ENCODE data around the gene WASL.
"Not testable (repeated sequence)": the region's sequence is repeated elsewhere in the genome, so short reads cannot be mapped to it uniquely, and the experiment has no call there.

The WASL gene

DNA sequence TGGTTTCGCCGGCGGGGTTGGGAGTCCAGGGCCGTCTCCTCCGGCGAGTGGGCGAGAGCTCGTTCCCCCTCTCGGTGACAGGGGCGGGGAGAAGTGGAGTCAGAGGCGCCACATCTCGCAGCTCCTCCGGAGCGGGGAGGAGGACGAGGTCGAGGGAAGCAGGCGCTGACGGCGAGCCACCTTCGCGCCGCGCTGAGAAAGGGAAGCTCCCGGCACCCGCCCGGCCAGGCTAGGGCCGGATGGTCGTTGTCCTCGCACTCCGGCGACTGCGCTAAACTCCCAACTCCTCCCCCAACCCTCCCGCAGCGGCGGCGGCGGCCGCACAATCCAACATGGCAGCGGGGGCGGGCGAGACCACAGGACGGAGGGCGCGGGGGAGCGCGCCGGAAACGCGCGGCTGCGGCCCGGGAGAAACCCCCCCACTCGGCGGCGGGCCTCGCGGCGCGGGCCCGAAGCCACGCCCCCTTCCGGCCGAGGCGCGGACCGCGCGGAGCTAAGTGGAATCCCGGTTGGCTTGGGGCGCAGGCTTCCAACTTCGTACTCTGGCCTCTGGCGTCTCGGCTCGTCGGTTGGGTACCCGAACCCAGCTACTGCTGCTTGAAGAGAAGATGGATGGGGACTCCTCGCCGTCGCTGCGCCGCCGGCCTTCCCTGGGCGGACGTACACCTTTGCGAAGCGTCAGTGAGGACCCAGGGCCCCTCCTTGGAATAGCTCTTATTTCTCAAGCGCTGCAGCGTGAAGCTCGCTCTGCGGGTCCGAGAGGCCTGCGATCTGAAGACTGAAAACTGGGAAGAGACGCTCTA is at the start of gene WASL:
TSS of gene WASL (minus strand) at position 270 of the 803 bp plus-strand sequence. CDS start at position 1, 269 bp downstream.
- peaks cover 74% of the 10 kb centered on the region for H3K4me1 Mint-ChIP-seq
- no peaks in the 10 kb centered on the region for H3K9me3 Mint-ChIP-seq
- no peaks in the 10 kb centered on the region for H3K36me3 Mint-ChIP-seq

DNA sequence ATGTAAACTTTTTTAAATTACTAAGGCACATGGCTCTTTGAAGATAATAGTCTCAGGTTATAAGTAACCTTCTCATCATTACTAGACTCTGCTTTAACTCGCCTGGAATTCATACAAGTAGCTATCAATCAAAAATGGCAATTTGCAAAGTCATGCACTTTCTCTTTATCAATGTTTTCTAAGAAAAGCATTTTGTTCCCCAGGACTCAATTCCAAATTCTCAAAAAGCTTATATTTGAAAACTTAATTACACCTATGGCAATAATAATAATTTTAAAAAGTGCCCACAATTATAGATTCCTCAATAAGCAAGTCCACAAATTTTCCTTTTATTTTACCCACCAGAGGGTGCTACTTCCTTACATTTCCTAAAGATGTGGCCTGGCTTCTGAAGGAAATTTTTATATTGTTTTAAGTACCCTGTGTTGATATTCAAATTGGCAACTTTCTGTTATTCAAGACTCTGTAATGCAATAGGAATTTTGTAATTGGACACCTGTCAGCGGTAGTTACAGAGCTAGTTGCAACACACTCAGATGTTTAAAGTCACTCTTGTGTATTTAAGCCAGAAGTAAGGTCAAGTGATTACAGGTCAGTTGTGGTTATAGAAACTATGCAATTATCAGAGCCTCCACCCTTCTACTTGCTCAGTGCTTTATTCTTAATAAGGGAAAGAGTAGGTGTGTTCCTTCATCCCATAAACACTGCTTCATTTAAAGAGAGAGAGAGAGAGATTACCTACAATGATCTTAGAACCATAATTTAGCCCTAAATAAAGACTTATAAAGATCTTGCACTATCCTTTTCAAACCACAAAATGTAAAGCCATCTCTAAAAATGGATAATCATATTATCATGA is 49.1 kb upstream of the WASL start:
- no peak overlapping the region for H3K27ac Mint-ChIP-seq
- no peaks in the 10 kb centered on the region for H3K36me3 Mint-ChIP-seq
- no peaks in the 10 kb centered on the region for H3K27me3 Mint-ChIP-seq
- H3K9me3 Mint-ChIP-seq: no peaks in the 10 kb centered on the region
- no peak overlapping the region for H3K4me3 Mint-ChIP-seq
- H3K4me1 Mint-ChIP-seq: no peaks in the 10 kb centered on the region

More for the DNA sequence above, at the start of gene WASL:
- peak within 1 kb of the TSS; percentile 99 for H3K4me3 Mint-ChIP-seq
- no peaks in the 10 kb centered on the region for H3K27me3 Mint-ChIP-seq
- H3K27ac Mint-ChIP-seq: peak within 1 kb of the TSS; percentile 99

DNA sequence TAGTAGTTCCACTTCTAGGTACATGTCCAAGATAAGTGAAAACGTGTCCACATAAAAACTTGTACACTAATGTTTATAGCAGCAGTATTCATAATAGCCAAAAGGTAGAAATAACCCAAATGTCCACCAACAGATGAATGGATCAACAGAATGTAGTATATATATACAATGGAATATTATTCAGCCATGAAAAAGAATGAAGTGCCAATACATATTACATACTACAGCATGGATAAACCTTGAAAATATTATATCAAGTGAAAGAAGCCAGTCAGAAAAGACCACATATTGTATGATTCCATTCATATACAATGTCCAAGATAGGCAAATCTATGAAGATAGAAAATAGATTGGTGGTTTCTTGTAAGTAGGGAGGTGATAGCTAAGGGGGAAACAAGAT is 47.8 kb upstream of the WASL start:
- H3K4me1 Mint-ChIP-seq: no peaks in the 10 kb centered on the region
- no peak overlapping the region for H3K27ac Mint-ChIP-seq
- no peaks in the 10 kb centered on the region for H3K36me3 Mint-ChIP-seq
- no peaks in the 10 kb centered on the region for H3K9me3 Mint-ChIP-seq
- no peaks in the 10 kb centered on the region for H3K27me3 Mint-ChIP-seq
- H3K4me3 Mint-ChIP-seq: no peak overlapping the region

DNA sequence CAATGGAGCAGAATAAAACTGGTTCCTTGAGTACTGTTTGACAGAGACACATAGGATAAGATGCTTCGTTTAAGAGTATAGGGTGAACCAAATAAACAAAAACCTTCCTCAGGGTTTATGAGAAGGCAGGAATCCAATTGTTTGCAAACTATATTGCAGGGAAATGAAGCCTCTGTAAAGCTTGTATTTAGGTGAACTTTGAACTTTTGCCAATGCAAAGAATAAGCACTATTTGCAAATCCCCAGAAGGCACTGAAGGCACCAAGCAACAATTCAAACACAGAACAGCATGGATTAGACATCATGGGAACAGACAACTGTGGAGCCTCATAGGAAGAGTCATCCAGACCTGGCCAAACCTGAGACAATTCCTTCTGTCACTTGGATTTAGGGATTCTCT is 47.1 kb upstream of the WASL start:
- Mint-ChIP-seq H3K4me1 (no peaks in the 10 kb centered on the region), H3K27me3 (no peaks in the 10 kb centered on the region), H3K27ac (no peak overlapping the region), H3K36me3 (no peaks in the 10 kb centered on the region), H3K9me3 (no peaks in the 10 kb centered on the region), H3K4me3 (no peak overlapping the region)

DNA sequence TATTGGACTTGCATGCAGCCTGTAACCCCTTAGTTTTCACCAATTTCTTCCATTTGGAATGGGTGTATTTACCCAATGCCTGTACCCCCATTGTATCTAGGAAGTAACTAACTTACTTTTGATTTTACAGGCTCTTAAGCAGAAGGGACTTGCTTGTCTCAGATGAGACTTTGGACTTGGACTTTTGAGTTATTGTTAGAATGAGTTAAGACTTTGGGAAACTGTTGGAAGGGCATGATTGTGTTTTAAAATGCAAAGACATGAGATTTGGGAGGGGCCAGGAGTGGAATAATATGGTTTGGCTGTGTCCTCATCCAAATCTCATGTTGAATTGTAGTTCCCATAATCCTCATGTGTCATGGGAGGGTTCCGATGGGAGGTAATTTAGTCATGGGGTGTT is 46.3 kb upstream of the WASL start:
- H3K4me1 Mint-ChIP-seq, H3K36me3 Mint-ChIP-seq, H3K9me3 Mint-ChIP-seq, H3K4me3 Mint-ChIP-seq, H3K27me3 Mint-ChIP-seq, H3K27ac Mint-ChIP-seq: not testable (repeated sequence)

DNA sequence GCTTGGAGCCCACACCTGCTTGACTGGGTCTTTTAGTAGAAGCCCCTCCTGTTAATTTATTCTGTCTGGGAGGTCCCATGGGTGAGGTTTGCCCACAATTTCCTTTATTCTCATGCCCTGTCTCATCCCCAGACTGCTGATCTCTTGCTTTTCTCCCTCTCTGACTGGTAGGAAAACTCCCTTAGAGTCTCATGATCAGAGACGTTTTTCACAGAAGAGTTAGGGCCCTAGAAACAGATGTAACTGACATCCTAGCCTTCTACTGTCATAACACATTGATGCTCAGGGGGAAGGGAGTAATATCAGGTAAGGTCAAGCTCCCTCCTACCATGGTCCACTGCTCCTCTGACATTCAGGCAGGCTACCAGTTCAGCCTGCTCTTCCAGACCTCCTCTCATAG is 43.7 kb upstream of the WASL start:
- no peaks in the 10 kb centered on the region for H3K36me3 Mint-ChIP-seq
- H3K4me1 Mint-ChIP-seq: peaks cover 5% of the 10 kb centered on the region
- no peak overlapping the region for H3K27ac Mint-ChIP-seq
- no peak overlapping the region for H3K4me3 Mint-ChIP-seq
- no peaks in the 10 kb centered on the region for H3K9me3 Mint-ChIP-seq
- H3K27me3 Mint-ChIP-seq: no peaks in the 10 kb centered on the region

DNA sequence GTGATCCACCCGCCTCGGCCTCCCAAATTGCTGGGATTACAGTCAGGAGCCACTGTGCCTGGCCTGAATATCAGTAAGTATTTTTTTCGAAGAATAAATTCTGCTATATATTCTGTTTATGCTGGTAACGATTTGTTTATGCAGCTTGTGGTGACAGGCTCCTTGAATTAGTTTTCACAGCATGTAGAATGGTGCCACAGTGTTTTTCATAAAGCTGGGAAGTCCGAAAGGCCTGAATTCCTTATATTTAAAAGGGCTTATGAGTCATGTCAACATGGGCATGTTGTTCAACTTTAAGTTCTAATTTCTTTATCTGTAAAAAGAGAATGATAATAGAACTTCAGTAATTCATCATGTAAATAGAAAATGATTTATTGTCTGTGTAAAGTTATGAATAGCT is 42.2 kb upstream of the WASL start:
- Mint-ChIP-seq H3K27me3 (no peaks in the 10 kb centered on the region), H3K27ac (no peak overlapping the region), H3K36me3 (no peaks in the 10 kb centered on the region), H3K4me1 (peaks cover 5% of the 10 kb centered on the region), H3K4me3 (no peak overlapping the region), H3K9me3 (no peaks in the 10 kb centered on the region)

DNA sequence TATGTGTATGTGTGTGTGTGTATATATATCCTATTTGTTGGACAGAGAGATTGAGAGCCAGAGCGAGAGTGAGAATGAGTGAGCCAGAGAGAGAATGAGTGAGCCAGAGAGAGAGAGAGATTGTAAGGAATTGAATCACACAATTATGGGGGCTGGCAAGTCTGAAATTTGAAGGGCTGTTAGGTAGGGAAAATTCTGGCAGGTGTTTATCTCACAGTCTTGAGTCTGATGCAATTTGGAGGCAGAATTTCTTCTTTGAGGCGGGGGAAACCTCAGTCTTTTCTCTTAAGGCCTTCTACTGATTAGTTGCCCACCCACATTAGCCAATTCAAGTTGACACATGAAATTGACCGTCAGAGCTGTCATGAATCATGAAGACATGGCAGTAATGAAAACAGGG is 41.0 kb upstream of the WASL start:
- H3K4me1 Mint-ChIP-seq: peaks cover 5% of the 10 kb centered on the region
- no peaks in the 10 kb centered on the region for H3K36me3 Mint-ChIP-seq
- no peak overlapping the region for H3K4me3 Mint-ChIP-seq
- peak overlapping the region; percentile 61 for H3K27ac Mint-ChIP-seq
- H3K9me3 Mint-ChIP-seq: no peaks in the 10 kb centered on the region
- no peaks in the 10 kb centered on the region for H3K27me3 Mint-ChIP-seq

DNA sequence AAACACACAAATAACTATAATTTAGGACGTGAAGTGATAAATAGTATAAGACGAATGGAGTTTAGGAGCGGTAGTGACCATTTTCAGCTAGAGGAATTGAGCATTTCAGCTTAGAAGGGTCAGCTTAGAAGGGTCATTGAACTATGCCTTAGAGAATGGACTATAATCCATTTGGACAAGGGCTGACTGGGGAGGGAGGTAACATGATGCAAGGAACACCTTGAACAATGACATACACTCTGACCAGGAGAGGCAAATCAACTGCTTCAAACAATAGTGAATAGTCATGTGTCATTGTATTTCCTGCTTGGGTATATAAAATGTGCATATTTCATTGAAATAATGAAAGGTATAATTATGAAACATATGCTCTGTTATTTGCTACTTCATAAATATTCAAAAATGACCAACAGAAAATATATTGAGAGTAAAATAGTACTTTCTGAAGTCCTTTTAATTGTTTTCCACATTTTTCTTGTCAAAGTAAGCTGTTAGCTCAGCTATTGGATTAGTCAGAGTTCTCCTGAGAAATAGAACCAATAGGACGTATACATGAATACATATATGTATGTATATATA is 40.5 kb upstream of the WASL start:
- no peaks in the 10 kb centered on the region for H3K27me3 Mint-ChIP-seq
- peaks cover 5% of the 10 kb centered on the region for H3K4me1 Mint-ChIP-seq
- H3K9me3 Mint-ChIP-seq: no peaks in the 10 kb centered on the region
- no peaks in the 10 kb centered on the region for H3K36me3 Mint-ChIP-seq
- no peak overlapping the region for H3K4me3 Mint-ChIP-seq
- H3K27ac Mint-ChIP-seq: peak overlapping the region; percentile 61

DNA sequence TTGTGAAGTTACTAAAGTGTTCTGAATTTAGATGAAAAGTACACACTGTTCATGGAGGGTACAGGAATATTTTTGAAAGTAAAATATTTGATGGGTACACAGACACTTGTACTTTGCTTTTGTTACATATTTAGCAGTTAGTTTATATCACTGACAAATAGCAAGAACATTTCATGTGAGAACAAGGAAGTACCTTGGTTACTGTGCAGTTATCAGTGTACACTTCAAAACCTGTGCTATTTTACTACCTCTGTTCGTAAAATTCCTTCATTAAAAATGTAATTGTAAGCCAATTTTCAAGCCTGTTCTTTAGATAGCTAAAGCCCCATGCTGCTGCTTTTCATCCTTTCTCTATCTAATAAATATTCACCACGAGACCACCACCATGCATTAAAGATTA is 39.8 kb upstream of the WASL start:
- Mint-ChIP-seq H3K36me3 (no peaks in the 10 kb centered on the region), H3K9me3 (no peaks in the 10 kb centered on the region), H3K27ac (no peak overlapping the region), H3K4me3 (no peak overlapping the region), H3K4me1 (peaks cover 5% of the 10 kb centered on the region), H3K27me3 (no peaks in the 10 kb centered on the region)

DNA sequence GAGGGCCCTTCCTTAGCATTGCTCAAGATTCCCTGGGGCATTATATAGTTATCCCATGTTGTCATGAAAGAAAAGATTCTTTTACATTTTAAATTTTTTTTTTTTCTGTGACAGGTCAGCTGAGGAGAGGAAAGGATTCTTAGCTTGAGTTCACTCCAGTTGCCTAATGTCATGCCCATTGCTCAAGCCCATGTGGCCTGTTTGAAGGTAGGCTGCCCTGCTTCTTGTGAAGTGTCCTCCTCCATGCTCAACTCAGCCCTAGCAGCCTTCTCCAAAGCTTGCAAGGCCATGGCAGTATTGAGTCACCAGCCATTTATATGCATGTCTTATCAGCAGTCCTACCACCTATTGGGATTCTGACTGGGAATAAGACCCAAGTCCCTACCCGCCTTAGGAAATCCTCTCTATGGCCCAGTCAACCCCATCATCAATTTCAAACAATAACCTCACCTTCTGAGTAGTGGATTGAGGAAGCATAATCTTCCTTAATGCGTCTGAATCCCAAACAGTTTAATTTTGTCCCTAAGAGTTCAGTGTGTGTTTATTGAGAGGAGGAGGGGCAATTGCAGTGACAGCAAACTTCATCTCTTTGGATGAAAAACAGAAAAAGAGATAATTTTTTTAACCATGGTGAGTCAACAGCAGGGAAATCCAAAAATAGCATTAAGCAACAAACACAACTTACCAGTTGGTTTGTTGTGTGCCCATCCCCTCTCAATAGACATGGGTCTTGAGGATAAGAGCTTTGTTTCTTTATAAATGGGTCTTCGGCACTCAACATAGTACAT is 38.6 kb upstream of the WASL start:
- H3K4me1 Mint-ChIP-seq: peaks cover 5% of the 10 kb centered on the region

DNA sequence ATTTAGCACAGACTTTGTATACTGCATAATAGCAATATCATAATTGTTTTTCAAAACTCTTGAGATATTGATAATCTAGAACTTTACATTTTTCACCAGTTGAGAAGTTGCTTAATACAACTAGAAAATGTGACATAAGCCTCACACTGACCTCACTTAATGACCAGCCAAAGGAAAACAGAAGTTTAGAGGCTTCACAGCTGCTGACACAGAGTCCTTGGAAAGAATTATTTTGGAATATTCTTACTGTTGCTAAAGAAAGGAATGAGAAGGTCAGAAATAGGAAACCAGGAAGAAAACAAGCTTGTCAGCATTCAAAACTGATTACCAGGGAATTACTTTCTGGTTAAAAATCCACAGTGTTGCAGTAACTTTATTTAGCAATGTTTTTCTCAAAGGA is 35.5 kb upstream of the WASL start:
- Mint-ChIP-seq H3K27ac (no peak overlapping the region), H3K4me1 (no peaks in the 10 kb centered on the region), H3K9me3 (no peaks in the 10 kb centered on the region), H3K36me3 (no peaks in the 10 kb centered on the region), H3K27me3 (peaks cover 3% of the 10 kb centered on the region), H3K4me3 (no peak overlapping the region)

More for the DNA sequence above, 38.6 kb upstream of the WASL start:
- Mint-ChIP-seq H3K36me3 (no peaks in the 10 kb centered on the region), H3K4me3 (no peak overlapping the region), H3K27ac (no peak overlapping the region), H3K27me3 (no peaks in the 10 kb centered on the region), H3K9me3 (no peaks in the 10 kb centered on the region)

DNA sequence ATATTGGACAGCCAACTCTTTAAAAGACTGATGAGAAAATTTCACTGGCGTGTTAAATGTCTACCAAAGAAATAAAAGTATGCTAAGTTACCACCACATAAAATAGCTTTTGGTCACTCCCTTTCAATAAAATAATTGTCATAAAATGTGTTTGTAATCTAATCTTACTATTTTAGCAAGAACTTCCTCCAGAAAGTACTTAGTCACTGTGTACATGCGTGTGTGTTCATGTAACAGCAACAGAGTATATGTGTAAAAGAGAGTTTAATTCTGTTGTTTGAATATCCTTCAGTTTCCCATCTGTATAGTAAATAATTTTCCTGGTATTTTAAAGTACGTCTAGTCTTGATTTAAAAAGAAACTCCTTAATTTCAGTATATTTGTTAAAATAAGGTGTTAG is 35.0 kb upstream of the WASL start:
- H3K27me3 Mint-ChIP-seq: peaks cover 3% of the 10 kb centered on the region
- no peaks in the 10 kb centered on the region for H3K36me3 Mint-ChIP-seq
- H3K9me3 Mint-ChIP-seq: no peaks in the 10 kb centered on the region
- no peaks in the 10 kb centered on the region for H3K4me1 Mint-ChIP-seq
- H3K27ac Mint-ChIP-seq: no peak overlapping the region
- H3K4me3 Mint-ChIP-seq: no peak overlapping the region

DNA sequence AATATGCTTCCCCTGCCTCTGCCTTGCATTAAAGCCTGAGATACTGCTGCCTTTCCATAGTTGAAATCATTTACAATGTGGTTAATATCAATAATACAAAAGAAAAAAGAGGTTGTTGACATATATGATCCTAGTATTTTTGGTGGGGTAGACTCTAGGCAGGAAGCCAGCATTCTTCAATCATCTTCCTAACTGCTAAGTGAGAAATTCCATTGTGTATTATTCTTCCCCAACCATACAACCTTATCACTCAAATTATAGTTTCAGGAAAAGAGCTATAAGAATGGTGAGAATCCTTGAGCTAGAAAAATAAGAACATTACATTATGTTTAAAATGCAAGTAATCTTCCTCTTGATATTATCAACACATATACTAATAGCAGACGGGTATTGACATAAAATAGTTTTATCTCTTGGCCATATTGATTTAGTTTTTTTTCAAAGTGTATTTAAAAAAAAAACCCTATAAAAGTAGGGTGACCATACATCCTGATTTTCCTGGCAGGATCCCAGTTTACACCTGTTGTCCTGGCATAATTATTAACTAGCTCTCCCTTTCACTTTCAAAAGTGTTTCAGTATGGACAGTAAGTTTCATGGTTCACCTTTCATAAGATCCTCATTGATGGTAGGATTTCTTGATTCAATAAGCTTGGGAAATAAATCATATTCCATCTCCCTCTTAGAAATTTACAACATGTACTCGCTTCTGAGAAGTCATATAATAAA is 33.4 kb upstream of the WASL start:
- Mint-ChIP-seq H3K36me3 (no peaks in the 10 kb centered on the region), H3K27ac (no peak overlapping the region), H3K4me1 (no peaks in the 10 kb centered on the region), H3K9me3 (no peaks in the 10 kb centered on the region), H3K4me3 (no peak overlapping the region), H3K27me3 (peaks cover 3% of the 10 kb centered on the region)

DNA sequence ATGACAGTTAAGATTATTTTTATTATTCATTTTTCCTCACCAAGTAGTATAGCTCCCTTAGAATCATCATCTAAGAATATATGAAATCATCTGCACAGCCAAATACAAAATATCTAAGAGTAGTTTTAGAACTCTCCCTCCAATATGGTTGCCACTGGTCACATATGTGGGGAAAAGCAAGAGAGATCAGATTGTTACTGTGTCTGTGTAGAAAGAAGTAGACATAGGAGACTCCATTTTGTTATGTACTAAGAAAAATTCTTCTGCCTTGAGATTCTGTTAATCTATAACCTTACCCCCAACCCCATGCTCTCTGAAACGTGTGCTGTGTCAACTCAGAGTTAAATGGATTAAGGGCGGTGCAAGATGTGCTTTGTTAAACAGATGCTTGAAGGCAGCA is 31.7 kb upstream of the WASL start:
- not testable (repeated sequence) for H3K27ac Mint-ChIP-seq, H3K36me3 Mint-ChIP-seq, H3K4me3 Mint-ChIP-seq, H3K27me3 Mint-ChIP-seq, H3K9me3 Mint-ChIP-seq, H3K4me1 Mint-ChIP-seq
